Fibroblast of lung (primary cell): ENCODE measurements around the gene TEX19.

Source experiments
- CTCF ChIP-seq, 2 donors: IDR thresholded peaks in 1 of 2; conservative IDR thresholded peaks in 1 of 2; 1 replicate in 1 of 2; 2 replicates in 1 of 2; pipeline ENCODE4 v1.5.1; 2011 to 2012; ENCODE audit warnings: low read length in 2 of 2, control low read depth in 1 of 2, inconsistent platforms in 1 of 2, low read depth in 1 of 2, mild to moderate bottlenecking in 1 of 2
- EZH2 ChIP-seq: IDR thresholded peaks from 2 replicates; pipeline ENCODE4 v1.5.1; 2012; ENCODE audit warnings: low read length, control low read depth, mild to moderate bottlenecking; ENCODE audit errors: missing control alignments

GRCh38 chr17:82374626-82375331, 15.7 kb downstream of the TEX19 start:
- TF ChIP-seq EZH2, result peak; percentile 81
- no peak for TF ChIP-seq CTCF (conservative IDR thresholded peaks at IDR 0.05 in 1 of 2, IDR thresholded peaks at IDR 0.05 in 1 of 2; ENCODE audit: low read depth in 1 of 2, low read length in 2 of 2)
